ENCODE results near the gene SLC9C1.

GRCh38 chr3:112093180-112093522 lies 200.9 kb downstream of the SLC9C1 start:
- TF ChIP-seq EZH2 (IDR thresholded peaks at IDR 0.05; ENCODE audit: borderline replicate concordance, low read length): no peak
- TF ChIP-seq CTCF (IDR thresholded peaks at IDR 0.05; ENCODE audit: low read length): no peak

Data from OCI-LY1 (cell line).